Type B pancreatic cell (in vitro differentiated cells): ENCODE data around the gene RBM39. TPM values are rescaled to one million over a fixed set of nuclear protein-coding genes. Genes with fewer than 3 reads are reported as not detected.
"Not testable (repeated sequence)": the region's sequence is repeated elsewhere in the genome, so short reads cannot be mapped to it uniquely, and the experiment has no call there.

Source experiments
- DNase-seq: peaks from one replicate; pipeline ENCODE4 v3.0.0; 2021; ENCODE audit warnings: mixed read lengths; ENCODE audit not compliant: unreplicated experiment; ENCODE audit errors: extremely low spot score
- H3K27ac Mint-ChIP-seq: 2 replicates; pipeline ENCODE4 v1.8.0; 2021; ENCODE audit warnings: mild to moderate bottlenecking, mixed read lengths
- H3K27me3 Mint-ChIP-seq: 2 replicates; pipeline ENCODE4 v1.8.0; 2021; ENCODE audit warnings: mixed read lengths
- H3K36me3 Mint-ChIP-seq: 2 replicates; pipeline ENCODE4 v1.8.0; 2021; ENCODE audit warnings: mixed read lengths
- H3K4me1 Mint-ChIP-seq: one replicate; pipeline ENCODE4 v1.8.0; 2021; ENCODE audit warnings: mixed read lengths; ENCODE audit not compliant: unreplicated experiment
- H3K4me3 Mint-ChIP-seq: 2 replicates; pipeline ENCODE4 v1.8.0; 2021; ENCODE audit warnings: mild to moderate bottlenecking, mixed read lengths
- H3K9me3 Mint-ChIP-seq: 2 replicates; pipeline ENCODE4 v1.8.0; 2021; ENCODE audit warnings: mixed read lengths
- total RNA-seq: library from RNA; stranded (reverse); gene quantifications from 2 replicates; pipeline ENCODE4 v1.2.1, GENCODE V29; 2021; ENCODE audit warnings: low replicate concordance
- TF ChIP-seq, protein P1 (sequence below): fragments of 200-600 bp; sonication (generic); conservative IDR thresholded peaks from 2 replicates; pipeline ENCODE4 v1.5.0; 2021; ENCODE audit warnings: antibody characterized with exemption, mild to moderate bottlenecking

RBM39 gene
- total RNA-seq, 1 donor from 2014 or later, result 398 TPM

DNA sequence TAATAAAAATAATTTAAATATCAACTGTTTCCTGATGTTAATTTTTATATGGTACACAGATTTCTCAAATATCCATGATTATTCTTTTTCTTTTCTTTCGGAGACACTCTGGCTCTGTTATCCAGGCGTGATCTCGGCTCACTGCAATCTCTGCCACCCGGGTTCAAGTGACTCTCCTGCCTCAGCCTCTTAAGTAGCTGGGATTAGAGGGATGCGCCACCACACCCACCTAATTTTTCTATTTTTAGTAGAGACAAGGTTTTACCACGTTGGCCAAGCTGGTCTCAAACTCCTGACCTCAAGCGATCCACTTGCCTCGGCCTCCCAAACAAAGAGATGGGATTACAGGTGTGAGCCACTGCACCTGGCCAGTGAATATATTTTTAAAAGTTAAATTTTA lies 22.3 kb downstream of the RBM39 start:
- Mint-ChIP-seq H3K9me3 (no peaks in the 10 kb centered on the region), H3K4me1 (no peaks in the 10 kb centered on the region), H3K27ac (no peak overlapping the region), H3K4me3 (no peak overlapping the region), H3K36me3 (peaks cover 36% of the 10 kb centered on the region), H3K27me3 (no peaks in the 10 kb centered on the region)
- TF ChIP-seq, protein P1, sequence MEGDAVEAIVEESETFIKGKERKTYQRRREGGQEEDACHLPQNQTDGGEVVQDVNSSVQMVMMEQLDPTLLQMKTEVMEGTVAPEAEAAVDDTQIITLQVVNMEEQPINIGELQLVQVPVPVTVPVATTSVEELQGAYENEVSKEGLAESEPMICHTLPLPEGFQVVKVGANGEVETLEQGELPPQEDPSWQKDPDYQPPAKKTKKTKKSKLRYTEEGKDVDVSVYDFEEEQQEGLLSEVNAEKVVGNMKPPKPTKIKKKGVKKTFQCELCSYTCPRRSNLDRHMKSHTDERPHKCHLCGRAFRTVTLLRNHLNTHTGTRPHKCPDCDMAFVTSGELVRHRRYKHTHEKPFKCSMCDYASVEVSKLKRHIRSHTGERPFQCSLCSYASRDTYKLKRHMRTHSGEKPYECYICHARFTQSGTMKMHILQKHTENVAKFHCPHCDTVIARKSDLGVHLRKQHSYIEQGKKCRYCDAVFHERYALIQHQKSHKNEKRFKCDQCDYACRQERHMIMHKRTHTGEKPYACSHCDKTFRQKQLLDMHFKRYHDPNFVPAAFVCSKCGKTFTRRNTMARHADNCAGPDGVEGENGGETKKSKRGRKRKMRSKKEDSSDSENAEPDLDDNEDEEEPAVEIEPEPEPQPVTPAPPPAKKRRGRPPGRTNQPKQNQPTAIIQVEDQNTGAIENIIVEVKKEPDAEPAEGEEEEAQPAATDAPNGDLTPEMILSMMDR, result no peak
- DNase-seq, result no peak

DNA sequence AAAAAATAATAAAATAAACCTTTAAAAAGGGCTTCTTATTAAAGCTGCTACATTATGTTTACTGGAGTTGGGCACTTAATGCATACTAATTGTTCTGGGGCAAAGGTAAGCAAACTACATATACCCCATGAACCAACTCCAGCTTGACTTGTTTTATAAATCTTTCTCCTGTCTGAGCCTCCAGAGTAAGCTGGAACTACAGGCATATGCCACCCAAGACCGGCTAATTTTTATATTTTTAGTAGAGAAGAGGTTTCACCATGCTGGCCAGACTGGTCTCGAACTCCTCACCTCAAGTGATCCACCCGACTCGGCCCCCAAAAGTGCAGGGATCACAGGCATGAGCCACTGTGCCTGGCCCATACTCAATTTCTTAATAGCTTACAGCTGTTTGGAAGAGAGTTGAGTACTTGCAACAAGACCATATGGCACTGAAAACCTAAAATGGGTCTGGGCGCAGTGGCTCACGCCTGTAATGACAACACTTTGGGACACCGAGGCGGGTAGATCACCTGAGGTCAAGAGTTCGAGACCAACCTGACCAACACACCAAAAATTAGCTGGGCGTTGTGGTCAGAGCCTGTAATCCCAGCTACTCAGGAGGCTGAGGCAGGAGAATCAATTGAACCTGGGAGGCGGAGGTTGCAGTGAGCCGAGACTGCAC lies 23.0 kb downstream of the RBM39 start:
- TF ChIP-seq, protein P1, result no peak
- no peaks in the 10 kb centered on the region for H3K4me1 Mint-ChIP-seq
- H3K36me3 Mint-ChIP-seq, result peaks cover 37% of the 10 kb centered on the region

DNA sequence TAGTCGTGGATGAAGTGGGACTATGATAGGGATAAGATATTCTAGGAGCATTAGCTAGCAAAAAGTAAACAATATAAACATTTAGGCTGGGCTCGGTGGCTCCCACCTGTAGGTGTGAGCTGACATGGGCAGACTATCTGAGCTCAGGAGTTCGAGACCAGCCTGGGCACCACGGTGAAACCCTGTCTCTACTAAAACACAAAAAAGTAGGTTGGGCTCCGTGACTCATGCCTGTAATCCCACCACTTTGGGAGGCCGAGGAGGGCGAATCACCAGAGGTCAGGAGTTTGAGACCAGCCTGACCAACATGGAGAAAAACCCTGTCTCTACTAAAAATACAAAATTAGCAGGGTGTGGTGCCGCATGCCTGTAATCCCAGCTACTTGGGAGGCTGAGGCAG lies 23.7 kb downstream of the RBM39 start:
- H3K27ac Mint-ChIP-seq, result peak overlapping the region; percentile 59
- H3K27me3 Mint-ChIP-seq, H3K4me1 Mint-ChIP-seq, DNase-seq, H3K9me3 Mint-ChIP-seq, H3K4me3 Mint-ChIP-seq: not testable (repeated sequence)
- peaks cover 38% of the 10 kb centered on the region for H3K36me3 Mint-ChIP-seq

More for the DNA sequence above, 23.0 kb downstream of the RBM39 start:
- DNase-seq, result no peak
- Mint-ChIP-seq H3K4me3 (no peak overlapping the region), H3K27me3 (no peaks in the 10 kb centered on the region), H3K27ac (no peak overlapping the region), H3K9me3 (no peaks in the 10 kb centered on the region)

DNA sequence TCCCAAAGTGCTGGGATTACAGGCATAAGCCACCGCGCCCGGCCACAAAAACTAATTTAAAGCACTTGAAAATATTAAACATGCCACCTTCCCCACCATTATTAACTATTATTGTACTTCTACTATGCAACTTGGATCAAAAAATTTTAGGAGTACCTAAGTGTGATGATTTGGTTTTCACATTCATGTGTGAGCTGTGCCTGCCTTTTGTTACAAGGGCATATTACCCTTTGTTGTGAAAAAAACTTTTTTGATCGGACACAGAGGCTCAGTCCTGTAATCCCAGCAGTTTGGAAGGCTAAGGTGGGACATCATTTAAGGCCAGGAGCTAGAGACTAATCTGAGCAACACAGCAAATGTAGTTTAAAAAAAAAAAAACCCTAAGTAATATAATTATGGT lies 25.7 kb downstream of the RBM39 start:
- no peaks in the 10 kb centered on the region for H3K9me3 Mint-ChIP-seq
- peaks cover 38% of the 10 kb centered on the region for H3K36me3 Mint-ChIP-seq
- no peaks in the 10 kb centered on the region for H3K27me3 Mint-ChIP-seq
- no peak overlapping the region for H3K27ac Mint-ChIP-seq
- TF ChIP-seq, protein P1, result no peak
- no peak for DNase-seq
- H3K4me1 Mint-ChIP-seq, result no peaks in the 10 kb centered on the region
- no peak overlapping the region for H3K4me3 Mint-ChIP-seq

DNA sequence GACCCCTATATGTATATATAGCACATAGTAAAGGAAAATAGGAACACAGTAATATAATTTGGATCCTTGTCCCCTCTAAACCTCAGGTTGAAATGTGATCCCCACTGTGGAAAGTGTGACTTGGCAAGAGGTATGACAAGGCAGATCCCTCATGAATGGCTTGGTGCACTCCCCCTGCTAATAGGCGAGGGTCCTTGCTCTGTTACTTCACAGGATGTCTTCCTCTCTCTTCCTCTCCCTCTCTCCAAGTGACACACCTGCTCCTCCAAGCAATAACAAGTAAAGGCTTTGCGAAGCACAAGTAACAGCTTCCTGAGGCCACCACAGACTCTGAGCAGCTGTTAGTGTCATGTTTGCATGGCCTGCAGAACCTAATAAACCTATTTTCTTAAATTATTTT lies 26.4 kb downstream of the RBM39 start:
- H3K4me3 Mint-ChIP-seq, result no peak overlapping the region
- no peaks in the 10 kb centered on the region for H3K27me3 Mint-ChIP-seq
- no peaks in the 10 kb centered on the region for H3K4me1 Mint-ChIP-seq
- DNase-seq, result no peak
- no peak overlapping the region for H3K27ac Mint-ChIP-seq
- no peaks in the 10 kb centered on the region for H3K9me3 Mint-ChIP-seq
- TF ChIP-seq, protein P1, result no peak
- H3K36me3 Mint-ChIP-seq, result peaks cover 42% of the 10 kb centered on the region

DNA sequence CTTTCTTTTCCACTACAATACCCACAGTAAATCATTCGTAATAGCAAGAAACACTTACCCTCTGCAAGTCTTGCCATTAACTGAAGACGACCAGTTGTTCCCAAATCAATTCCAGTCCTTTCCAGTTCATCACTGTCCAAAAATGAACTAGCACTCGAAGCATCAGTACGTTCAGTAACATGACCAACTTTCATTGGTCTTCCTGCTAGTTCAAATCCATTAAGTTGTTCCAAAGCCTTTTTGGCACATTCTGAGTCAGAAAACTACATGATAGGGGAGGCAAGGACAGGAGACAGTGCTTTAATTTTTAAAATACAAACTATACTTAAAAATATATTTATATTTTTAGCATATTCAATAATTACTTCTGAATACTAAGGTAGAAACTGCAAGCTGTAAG lies 27.9 kb downstream of the RBM39 start:
- H3K36me3 Mint-ChIP-seq, result peaks cover 42% of the 10 kb centered on the region

DNA sequence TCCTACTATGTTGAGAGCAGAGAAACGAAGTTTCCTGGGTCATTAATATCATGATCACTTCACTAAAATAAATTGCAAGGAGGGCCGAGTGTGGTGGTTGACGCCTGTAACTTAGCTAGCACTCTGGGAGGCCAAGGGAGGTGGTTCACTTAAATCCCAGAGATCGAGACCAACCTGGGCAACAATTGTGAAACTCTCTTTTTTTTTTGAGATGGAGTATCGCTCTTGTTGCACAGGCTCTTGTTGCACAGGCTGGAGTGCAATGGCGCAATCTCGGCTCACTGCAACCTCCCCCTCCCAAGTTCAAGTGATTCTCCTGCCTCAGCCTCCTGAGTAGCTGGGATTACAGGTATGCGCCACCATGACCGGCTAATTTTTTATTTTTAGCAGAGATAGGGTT lies 28.9 kb downstream of the RBM39 start:
- H3K4me1 Mint-ChIP-seq, H3K27me3 Mint-ChIP-seq, DNase-seq, H3K9me3 Mint-ChIP-seq, H3K4me3 Mint-ChIP-seq: not testable (repeated sequence)
- Mint-ChIP-seq H3K36me3 (peaks cover 45% of the 10 kb centered on the region), H3K27ac (peak overlapping the region; percentile 51)

More for the DNA sequence above, 27.9 kb downstream of the RBM39 start:
- Mint-ChIP-seq H3K27me3 (no peaks in the 10 kb centered on the region), H3K4me1 (no peaks in the 10 kb centered on the region), H3K9me3 (no peaks in the 10 kb centered on the region), H3K4me3 (no peak overlapping the region), H3K27ac (no peak overlapping the region)
- TF ChIP-seq, protein P1, result no peak
- no peak for DNase-seq
